HT-29 (cell line): ENCODE results near the gene DNAH17. TPM values are rescaled to one million over a fixed set of nuclear protein-coding genes. Genes with fewer than 3 reads are reported as not detected.

Source experiments
- DNase-seq: peaks from one replicate; pipeline ENCODE4 v3.0.0-alpha.2; 2015; ENCODE audit warnings: low spot score
- total RNA-seq: library from RNA; depleted of rRNA; stranded (reverse); fragments of >200 nt; shearing (Covaris generic); gene quantifications from 2 replicates; pipeline ENCODE4 v1.2.3, GENCODE V29; 2014

Gene DNAH17
- total RNA-seq, 1 experiment from 2014 or later = not detected

- no peak for DNase-seq
Measured at GRCh38 chr17:78544881-78545755, 32.1 kb downstream of the DNAH17 start.

- no peak for DNase-seq
Measured at GRCh38 chr17:78541488-78542206, 35.5 kb downstream of the DNAH17 start.

- DNase-seq = no peak
Measured at GRCh38 chr17:78539781-78540180, 37.4 kb downstream of the DNAH17 start.

- DNase-seq = no peak
Measured at GRCh38 chr17:78538033-78538776, 39.0 kb downstream of the DNAH17 start.

- no peak for DNase-seq
Measured at GRCh38 chr17:78537217-78537860, 39.9 kb downstream of the DNAH17 start.

GRCh38 chr17:78535273-78536197 lies 41.7 kb downstream of the DNAH17 start:
- no peak for DNase-seq

GRCh38 chr17:78534492-78535272 lies 42.5 kb downstream of the DNAH17 start:
- no peak for DNase-seq

- DNase-seq = no peak
Measured at GRCh38 chr17:78532922-78533640, 44.1 kb downstream of the DNAH17 start.

GRCh38 chr17:78532311-78532710 lies 44.9 kb downstream of the DNAH17 start:
- no peak for DNase-seq

GRCh38 chr17:78530675-78531074 lies 46.5 kb downstream of the DNAH17 start:
- DNase-seq = no peak

GRCh38 chr17:78529871-78530670 lies 47.1 kb downstream of the DNAH17 start:
- peak; percentile 59 for DNase-seq

GRCh38 chr17:78529251-78529650 lies 47.9 kb downstream of the DNAH17 start:
- no peak for DNase-seq

GRCh38 chr17:78528541-78528940 lies 48.7 kb downstream of the DNAH17 start:
- DNase-seq = no peak

GRCh38 chr17:78527345-78527744 lies 49.9 kb downstream of the DNAH17 start:
- no peak for DNase-seq

- DNase-seq = no peak
Measured at GRCh38 chr17:78526231-78527025, 50.8 kb downstream of the DNAH17 start.

- no peak for DNase-seq
Measured at GRCh38 chr17:78525511-78526160, 51.6 kb downstream of the DNAH17 start.
